Measurements from ENCODE around the gene TBC1D14.

The TBC1D14 gene

GRCh38 chr4:7003879-7004240 lies 94.2 kb downstream of the TBC1D14 start:
- DNase-seq = no peak

DNA sequence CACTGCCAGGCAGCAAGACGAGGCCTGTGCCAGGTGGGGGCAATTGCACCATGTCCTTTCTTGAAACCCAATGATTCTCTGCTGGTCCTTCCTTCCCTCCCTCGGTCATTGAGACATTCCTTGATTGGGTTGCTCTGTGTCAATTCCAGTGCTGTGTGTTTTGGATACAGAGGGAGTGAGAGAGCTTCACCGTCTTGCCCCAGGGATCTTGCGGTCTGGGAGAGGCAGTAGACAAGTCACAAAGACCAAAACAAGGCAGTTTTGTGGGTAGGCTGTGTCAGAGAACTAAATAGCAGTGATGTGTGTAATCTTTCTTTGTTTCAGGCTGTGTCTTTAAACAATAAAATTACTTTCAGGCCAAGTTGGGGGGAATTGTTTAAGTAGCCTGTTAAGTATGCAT lies 94.7 kb downstream of the TBC1D14 start:
- no peak for DNase-seq

GRCh38 chr4:7005571-7005970 lies 95.9 kb downstream of the TBC1D14 start:
- DNase-seq = no peak

DNA sequence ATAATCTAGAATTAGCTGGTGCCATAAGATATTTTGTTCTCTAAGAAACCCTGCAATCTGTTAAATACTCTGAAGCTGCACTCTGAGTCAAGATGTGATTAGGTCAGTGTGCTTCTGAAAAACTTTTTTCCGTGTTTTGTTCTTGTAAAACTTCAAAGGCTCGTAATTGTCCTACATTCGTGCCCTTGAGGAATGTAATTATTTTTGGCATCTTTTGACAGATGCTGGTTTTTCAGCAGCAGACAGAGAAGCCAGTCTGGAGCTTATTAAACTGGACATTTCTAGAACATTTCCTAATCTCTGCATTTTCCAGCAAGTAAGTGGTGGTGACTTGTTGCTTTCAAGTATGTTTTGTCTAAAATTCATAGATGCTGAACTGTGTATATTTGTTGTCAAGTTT lies 96.8 kb downstream of the TBC1D14 start:
- no peak for DNase-seq

DNA sequence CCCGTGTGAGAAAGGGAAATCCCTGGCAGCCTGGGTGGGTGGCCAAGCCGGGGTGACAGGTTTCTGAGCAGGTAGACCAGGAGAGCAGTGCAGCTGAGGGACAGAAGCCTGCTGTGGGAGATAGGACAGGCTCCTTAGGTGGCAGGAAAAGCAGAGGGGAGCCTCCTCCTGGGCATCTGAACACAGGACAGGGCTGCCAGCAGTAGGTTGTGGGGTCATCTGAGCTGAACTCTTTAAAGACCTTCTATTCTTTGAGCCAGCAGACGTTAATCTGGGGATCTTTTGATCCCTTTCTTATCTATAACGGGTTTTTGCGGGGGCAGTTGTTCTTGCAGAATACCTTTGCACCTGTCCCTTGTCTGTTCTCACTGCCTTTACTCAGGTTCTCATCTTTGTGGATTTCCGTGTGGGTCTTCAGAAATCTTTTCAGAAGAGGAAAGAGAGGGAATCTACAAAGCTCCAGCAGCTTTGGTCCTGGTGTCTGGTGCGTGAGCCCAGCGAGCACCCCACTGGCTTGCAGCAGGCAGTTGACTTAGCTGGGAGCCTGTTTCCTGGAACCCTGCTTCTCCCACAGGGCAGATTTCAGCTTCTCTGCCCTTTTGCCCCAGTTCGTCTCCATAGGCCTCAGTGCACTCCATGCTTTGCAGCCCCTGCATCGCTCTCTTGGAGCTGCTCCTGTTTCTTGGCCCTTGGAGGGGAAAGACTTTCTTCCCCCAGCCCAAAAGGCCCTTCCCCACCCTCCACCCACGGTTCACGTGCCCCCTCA lies 97.7 kb downstream of the TBC1D14 start:
- DNase-seq = no peak

- no peak for DNase-seq
Observed at GRCh38 chr4:7007944-7008343, 98.3 kb downstream of the TBC1D14 start.

GRCh38 chr4:7009564-7009963 lies 99.9 kb downstream of the TBC1D14 start:
- no peak for DNase-seq

DNA sequence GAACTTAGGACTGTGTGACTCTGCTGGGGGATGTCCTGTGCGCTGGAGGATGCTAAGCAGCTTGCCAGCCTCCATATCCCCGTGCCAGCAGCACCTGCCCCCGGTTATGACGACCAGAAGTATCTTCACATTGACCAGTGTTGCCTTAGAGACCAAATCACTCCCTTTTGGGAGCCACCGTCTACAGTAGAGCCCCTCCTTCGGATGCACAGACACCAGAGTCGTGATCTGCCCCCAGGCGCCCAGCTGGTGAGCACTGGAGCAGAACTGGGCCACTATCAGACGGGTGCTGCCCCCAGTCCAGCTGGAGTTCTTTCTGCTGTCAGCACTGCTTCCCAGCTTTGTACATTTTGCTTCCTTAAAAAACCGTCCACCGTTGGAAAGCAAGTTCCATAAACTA lies 103.5 kb downstream of the TBC1D14 start:
- no peak for DNase-seq

- no peak for DNase-seq
Observed at GRCh38 chr4:7014815-7015214, 105.2 kb downstream of the TBC1D14 start.

- DNase-seq = no peak
Observed at GRCh38 chr4:7015383-7016035, 105.9 kb downstream of the TBC1D14 start.

- DNase-seq = no peak
Observed at GRCh38 chr4:7016086-7016485, 106.5 kb downstream of the TBC1D14 start.

DNA sequence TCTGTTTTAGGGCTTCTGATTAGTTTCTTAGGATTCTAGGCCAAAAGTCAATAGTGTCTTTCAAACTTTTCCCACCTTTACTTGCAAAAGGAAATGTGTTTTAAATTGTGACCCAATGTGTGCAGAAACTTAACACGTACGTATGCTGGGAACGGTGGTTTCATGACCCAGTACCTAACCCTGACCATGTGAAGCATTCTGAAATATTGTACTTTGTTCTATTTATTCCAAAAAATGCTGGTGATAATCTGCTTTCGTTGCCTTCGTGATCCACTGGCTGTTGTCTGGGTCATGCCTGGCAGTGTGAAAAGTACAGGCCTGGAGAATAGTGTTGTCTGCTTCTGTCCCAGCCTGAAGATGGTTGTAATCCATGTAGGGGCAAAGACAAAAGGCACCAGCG lies 106.9 kb downstream of the TBC1D14 start:
- no peak for DNase-seq

- DNase-seq = no peak
Observed at GRCh38 chr4:7017446-7018048, 107.9 kb downstream of the TBC1D14 start.

DNA sequence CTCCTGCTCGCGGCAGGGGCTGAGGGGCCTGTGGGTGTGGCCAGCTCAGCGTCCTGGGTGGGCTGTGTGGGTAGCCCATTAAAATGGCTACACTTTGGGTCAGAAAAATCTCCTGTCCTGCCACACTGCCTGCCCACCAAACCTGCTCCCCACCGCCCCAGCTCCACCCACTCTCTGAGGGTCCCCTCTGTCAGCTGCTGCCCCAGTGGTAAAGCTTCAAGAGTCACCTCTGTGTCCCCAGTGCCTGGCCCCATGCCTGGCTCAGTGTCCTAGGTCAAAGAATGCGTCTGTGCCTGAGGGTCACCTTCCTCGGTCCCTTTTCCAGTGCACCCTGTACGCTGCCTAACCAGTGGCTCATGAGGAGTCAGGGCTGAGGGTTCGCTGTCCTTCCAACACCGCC lies 108.7 kb downstream of the TBC1D14 start:
- no peak for DNase-seq

GRCh38 chr4:7019367-7019766 lies 109.7 kb downstream of the TBC1D14 start:
- DNase-seq = no peak

DNA sequence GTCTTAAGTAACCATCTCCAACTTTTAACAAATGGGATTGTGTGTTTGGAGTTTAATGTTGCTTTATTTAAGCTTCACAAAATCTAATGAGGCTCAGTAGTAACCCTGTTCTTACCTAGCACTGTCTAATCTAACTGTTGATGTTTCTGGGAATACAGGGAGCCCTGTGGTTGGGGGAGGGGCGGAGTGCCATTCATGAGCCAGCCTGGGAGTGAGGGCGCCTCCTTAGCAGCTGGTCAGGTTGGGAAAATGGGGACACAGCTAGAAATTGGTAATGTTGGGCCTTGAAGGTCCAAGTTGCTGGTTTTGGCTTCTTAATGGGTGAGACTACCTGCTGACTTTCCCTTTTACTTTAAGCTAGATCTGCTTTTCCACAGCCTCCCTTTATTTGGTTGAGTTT lies 110.7 kb downstream of the TBC1D14 start:
- DNase-seq = no peak

DNA sequence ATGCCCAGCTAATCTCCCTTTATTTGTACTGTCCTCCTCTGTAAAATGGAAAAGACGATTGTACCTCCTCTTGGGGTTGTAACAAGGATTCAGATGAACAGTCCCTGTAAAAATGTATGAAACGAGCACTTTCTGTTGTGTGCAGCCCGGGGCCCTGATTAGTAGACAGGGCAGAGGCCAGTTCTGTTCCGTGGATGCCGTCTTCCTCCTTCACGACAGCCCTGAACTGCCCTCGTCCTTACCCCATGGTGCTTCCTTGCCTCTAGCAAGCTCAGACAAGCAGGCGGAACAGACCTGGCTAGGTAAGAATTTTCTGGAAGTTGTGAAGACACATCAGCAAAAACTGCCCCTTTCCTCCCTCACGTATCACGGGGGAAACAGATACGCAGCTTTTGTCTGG lies 111.2 kb downstream of the TBC1D14 start:
- no peak for DNase-seq

GRCh38 chr4:7021355-7021754 lies 111.7 kb downstream of the TBC1D14 start:
- DNase-seq = no peak

DNA sequence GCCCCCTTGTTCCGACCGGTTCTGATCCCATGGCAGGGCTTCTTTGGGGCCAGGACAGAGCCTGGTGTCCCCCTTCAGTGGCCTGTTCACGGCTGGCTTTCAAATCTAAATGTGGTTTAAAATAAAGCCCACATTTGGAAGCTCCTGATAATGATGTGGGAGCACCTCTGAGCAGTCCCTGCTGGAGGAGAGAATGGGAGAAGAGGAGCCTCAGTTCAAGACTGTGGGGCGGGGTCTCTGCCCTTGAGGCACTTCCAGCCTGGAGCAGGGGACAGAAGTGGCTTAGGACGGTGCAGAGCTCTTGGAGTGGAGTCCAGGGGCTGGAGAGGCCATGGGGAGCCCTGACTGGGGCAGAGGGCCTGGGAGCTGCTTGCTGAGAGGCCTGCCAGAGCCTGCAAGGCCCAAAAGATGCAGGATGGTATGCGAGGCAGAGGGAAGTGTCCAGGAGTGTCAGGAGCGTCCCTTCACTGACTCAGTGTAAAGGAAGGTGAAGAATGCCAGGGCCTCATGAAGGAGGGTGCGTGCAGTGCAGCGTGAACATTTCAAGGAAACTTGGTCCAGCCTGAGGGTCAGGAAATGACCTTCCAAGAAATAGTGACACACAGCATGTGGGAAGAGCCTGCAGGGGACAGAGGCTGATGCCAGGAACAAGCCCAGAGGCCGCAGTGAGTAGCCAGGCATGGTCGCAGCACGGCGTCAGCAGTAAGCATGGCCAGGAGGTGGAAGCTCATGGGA lies 112.5 kb downstream of the TBC1D14 start:
- DNase-seq = no peak

GRCh38 chr4:7023486-7023885 lies 113.9 kb downstream of the TBC1D14 start:
- no peak for DNase-seq

- no peak for DNase-seq
Observed at GRCh38 chr4:7023901-7024300, 114.3 kb downstream of the TBC1D14 start.

DNA sequence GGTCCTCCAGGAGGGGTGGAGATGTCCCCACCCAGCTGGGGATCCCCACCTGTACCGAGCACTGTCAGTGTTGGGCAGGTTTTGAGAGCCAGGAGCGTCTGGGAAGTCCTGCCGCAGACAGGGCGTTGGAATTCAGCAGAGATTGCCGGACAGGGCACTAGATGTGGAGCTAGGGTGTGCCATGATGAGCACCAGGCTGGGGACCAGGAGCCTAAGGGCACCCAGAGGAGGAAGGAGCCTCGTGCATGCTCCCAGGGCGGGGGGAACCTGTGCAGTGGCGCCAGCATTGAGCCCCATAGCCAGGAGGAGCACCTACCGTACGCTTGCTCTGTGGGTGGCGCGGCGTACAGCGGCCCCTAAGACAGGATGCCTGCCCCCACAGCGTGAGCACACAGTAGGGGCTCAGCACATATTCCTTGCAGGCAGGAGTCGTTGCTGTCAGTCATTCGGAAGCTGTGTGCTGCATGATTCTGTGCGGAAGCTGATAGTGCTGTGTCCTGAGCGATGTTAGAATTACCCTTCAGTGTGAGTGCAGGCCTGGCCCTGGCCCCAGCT lies 114.8 kb downstream of the TBC1D14 start:
- no peak for DNase-seq

DNA sequence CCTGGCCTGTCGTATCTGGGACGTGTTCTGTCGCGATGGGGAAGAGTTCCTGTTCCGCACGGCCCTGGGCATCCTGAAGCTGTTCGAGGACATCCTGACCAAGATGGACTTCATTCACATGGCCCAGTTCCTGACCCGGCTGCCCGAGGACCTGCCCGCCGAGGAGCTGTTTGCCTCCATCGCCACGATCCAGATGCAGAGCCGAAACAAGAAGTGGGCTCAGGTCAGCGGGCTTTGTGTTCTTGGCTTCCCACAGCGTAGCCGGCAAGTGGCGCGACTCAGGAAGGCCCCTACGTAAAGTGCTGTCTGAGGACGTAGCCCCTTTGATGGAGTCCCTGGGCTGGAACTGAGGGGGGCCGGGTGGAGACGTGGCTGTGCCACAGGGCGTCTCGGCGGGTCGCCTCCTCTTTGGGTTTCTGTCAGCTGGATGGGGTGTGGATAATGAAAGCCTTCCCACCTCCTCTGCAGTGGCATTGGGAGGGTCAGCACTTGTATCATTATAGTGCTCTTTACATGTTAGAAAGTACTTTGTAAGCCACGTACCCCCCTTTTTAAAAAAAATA lies 115.5 kb downstream of the TBC1D14 start:
- DNase-seq = no peak
